Lung (tissue), 12 donors: Measurements from ENCODE around the gene UST. TPM values are rescaled to one million over a fixed set of nuclear protein-coding genes. Genes with fewer than 3 reads are reported as not detected.
"Not testable (repeated sequence)": the region's sequence is repeated elsewhere in the genome, so short reads cannot be mapped to it uniquely, and the experiment has no call there.

Experiments used
- ATAC-seq: fragments of 200-7000 bp; cut with Tn5 transposase; one replicate; pipeline ENCODE4 v1.9.1; 2020; ENCODE audit warnings: moderate number of reproducible peaks; ENCODE audit not compliant: insufficient read depth, low FRiP score
- DNase-seq, 3 donors: peaks; one replicate each; pipeline ENCODE4 v3.0.0-alpha.2; 2013 to 2017
- H3K27ac ChIP-seq, 2 donors: one replicate each; pipeline ENCODE4 v1.5.1; 2013; ENCODE audit warnings: mild to moderate bottlenecking in 2 of 2, moderate library complexity in 2 of 2, control low read depth in 1 of 2, inconsistent platforms in 1 of 2, low read depth in 1 of 2, low read length in 1 of 2
- H3K27me3 ChIP-seq, 3 donors: one replicate each; pipeline ENCODE4 v1.5.1; 2013; ENCODE audit warnings: low read length in 2 of 3; ENCODE audit not compliant: control insufficient read depth in 3 of 3, insufficient read depth in 3 of 3
- H3K36me3 ChIP-seq, 4 donors: one replicate each; pipeline ENCODE4 v1.5.1; 2013; ENCODE audit warnings: low read length in 4 of 4, mild to moderate bottlenecking in 1 of 4, moderate library complexity in 1 of 4; ENCODE audit not compliant: control insufficient read depth in 4 of 4, insufficient read depth in 4 of 4
- H3K4me1 ChIP-seq, 5 donors: one replicate each; pipeline ENCODE4 v1.5.1; 2013; ENCODE audit warnings: low read length in 5 of 5, mild to moderate bottlenecking in 2 of 5, moderate library complexity in 1 of 5; ENCODE audit not compliant: control insufficient read depth in 5 of 5, insufficient read depth in 5 of 5
- H3K4me3 ChIP-seq: one replicate; pipeline ENCODE4 v1.5.1; 2013; ENCODE audit warnings: mild to moderate bottlenecking, control low read depth, moderate library complexity
- H3K9ac ChIP-seq, 2 donors: one replicate each; pipeline ENCODE4 v1.5.1; 2013; ENCODE audit warnings: low read length in 2 of 2, control low read depth in 1 of 2; ENCODE audit not compliant: insufficient read depth in 1 of 2
- H3K9me3 ChIP-seq, 4 donors: one replicate each; pipeline ENCODE4 v1.5.1; 2013; ENCODE audit warnings: low read length in 3 of 4, mild to moderate bottlenecking in 1 of 4, moderate library complexity in 1 of 4; ENCODE audit not compliant: control insufficient read depth in 4 of 4, insufficient read depth in 3 of 4
- CTCF ChIP-seq: IDR thresholded peaks from 2 replicates; pipeline ENCODE4 v1.5.1; 2012; ENCODE audit warnings: mild to moderate bottlenecking; ENCODE audit errors: control extremely low read depth, extremely low read depth
- WGBS, 2 donors: extraction: QIAGEN DNeasy Blood & Tissue Kit; methylation state at CpG; one replicate each; pipeline ENCODE4 v1.1.7; 2013; 5-methylcytosine and 5-hydroxymethylcytosine counted together
- polyA plus RNA-seq, 2 donors: library from polyadenylated mRNA; stranded (reverse); fragments of 200-250 nt; gene quantifications; one replicate each; pipeline ENCODE4 v1.2.1, GENCODE V29; 2013
- total RNA-seq, 2 donors: library from RNA; depleted of rRNA in 1 of 2; stranded (reverse); fragments of >200 nt in 1 of 2; gene quantifications; one replicate each; pipeline ENCODE4 v1.2.1, GENCODE V29; 2014 to 2021
- donor health status: control.
- donor health status: control.
- donor health status: Bipolar disorder and iron deficiency.
- donor health status: healthy.
- donor health status: DM: yes; HTN: yes; CAD: no.

The UST gene
- total and polyA plus RNA-seq, 4 donors: 4.5 to 24.0 (median 7.1) TPM

- peaks cover 0 to 6% (median 4%) of the 10 kb centered on the region in 4 donors for H3K9me3 ChIP-seq
- H3K9ac ChIP-seq: no peak overlapping the region
- DNase-seq: no peak
- H3K36me3 ChIP-seq: no peaks in the 10 kb centered on the region
- peaks cover 0 to 17% (median 2%) of the 10 kb centered on the region in 5 donors for H3K4me1 ChIP-seq
- TF ChIP-seq CTCF: no peak
- H3K4me3 ChIP-seq: no peak overlapping the region
- no peak for ATAC-seq
- no peaks in the 10 kb centered on the region for H3K27me3 ChIP-seq
- 90 to 95% methylated on average over 4 of the region's 4 CpGs for WGBS, 2 donors
- H3K27ac ChIP-seq: no peak overlapping the region
These were observed 352.0 kb downstream of the UST start for GRCh38 chr6:149098700-149099276.

DNA sequence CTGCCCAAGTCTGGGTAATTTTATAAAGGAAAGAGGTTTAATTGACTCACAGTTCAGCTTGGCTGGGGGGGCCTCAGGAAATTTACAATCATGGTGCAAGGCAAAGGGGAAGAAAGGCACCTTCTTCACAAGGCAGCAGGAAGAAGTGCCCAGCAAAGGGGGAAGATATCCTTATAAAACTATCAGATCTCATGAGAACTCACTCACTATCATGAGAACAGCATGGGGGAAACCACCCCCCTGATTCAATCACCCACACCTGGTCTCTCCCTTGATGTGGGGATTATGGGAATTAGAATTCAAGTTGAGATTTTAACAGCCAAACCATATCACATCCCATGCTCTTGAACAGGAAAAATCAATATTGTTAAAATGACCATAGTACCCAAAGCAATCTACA is 355.5 kb downstream of the UST start:
- DNase-seq (no peak), ATAC-seq (no peak)
- Histone ChIP-seq H3K36me3 (no peaks in the 10 kb centered on the region), H3K27me3 (no peaks in the 10 kb centered on the region), H3K4me1 (peaks cover 0 to 2% (median 0%) of the 10 kb centered on the region in 5 donors), H3K4me3 (no peak overlapping the region), H3K27ac (no peak overlapping the region), H3K9ac (no peak overlapping the region), H3K9me3 (peaks cover 0 to 6% (median 4%) of the 10 kb centered on the region in 4 donors)
- no peak for TF ChIP-seq CTCF

- ATAC-seq, H3K27ac ChIP-seq, H3K36me3 ChIP-seq, H3K4me1 ChIP-seq, H3K9me3 ChIP-seq, H3K4me3 ChIP-seq, H3K27me3 ChIP-seq, H3K9ac ChIP-seq, DNase-seq: not testable (repeated sequence)
- 97 to 99% methylated on average over 3 of the region's 3 CpGs for WGBS, 2 donors
These were observed 357.1 kb downstream of the UST start for GRCh38 chr6:149103950-149104349.

- ATAC-seq: no peak
- H3K4me1 ChIP-seq: peaks cover 0 to 2% (median 0%) of the 10 kb centered on the region in 5 donors
- H3K9ac ChIP-seq: no peak overlapping the region
- H3K36me3 ChIP-seq: no peaks in the 10 kb centered on the region
- DNase-seq: no peak
- H3K4me3 ChIP-seq: no peak overlapping the region
- WGBS, 2 donors: 72 to 86% methylated on average over 5 of the region's 5 CpGs
- TF ChIP-seq CTCF: no peak
- H3K27me3 ChIP-seq: no peaks in the 10 kb centered on the region
- no peak overlapping the region for H3K27ac ChIP-seq
- H3K9me3 ChIP-seq: no peaks in the 10 kb centered on the region
These were observed 360.7 kb downstream of the UST start for GRCh38 chr6:149107520-149107919.
